Activated CD4-positive, alpha-beta memory T cell treated with anti-CD3 and anti-CD28 coated beads for 36 hours (primary cell): ENCODE data around the gene INHBC. TPM values are rescaled to one million over a fixed set of nuclear protein-coding genes. Genes with fewer than 3 reads are reported as not detected.
A peak's percentile ranks its signal among the peaks of the same experiment; 100 is the strongest.

ENCODE experiments used
- CTCF ChIA-PET: fragments of 350-600 bp; sonication (Branson Sonifier 250); formaldehyde crosslinking; loops from one replicate; lab custom pipeline; 2021; ENCODE audit warnings: antibody characterized with exemption, inconsistent platforms; lab: Charles Lee
- POLR2A ChIA-PET: fragments of 350-600 bp; sonication (Branson Sonifier 250); formaldehyde crosslinking; loops from one replicate; lab custom pipeline; 2021; ENCODE audit warnings: antibody characterized with exemption; lab: Charles Lee
- DNase-seq: peaks from one replicate; pipeline ENCODE4 v3.0.0-alpha.2; 2020
- H3K27ac Mint-ChIP-seq: one replicate; pipeline ENCODE4 v1.8.0; 2021; ENCODE audit warnings: mixed read lengths
- H3K27me3 Mint-ChIP-seq: one replicate; pipeline ENCODE4 v1.8.0; 2021; ENCODE audit warnings: mixed read lengths
- H3K36me3 Mint-ChIP-seq: one replicate; pipeline ENCODE4 v1.8.0; 2021; ENCODE audit warnings: mixed read lengths
- H3K4me1 Mint-ChIP-seq: one replicate; pipeline ENCODE4 v1.8.0; 2021; ENCODE audit warnings: low read depth, mixed read lengths
- H3K4me3 Mint-ChIP-seq: one replicate; pipeline ENCODE4 v1.8.0; 2021; ENCODE audit warnings: mild to moderate bottlenecking, mixed read lengths
- H3K9me3 Mint-ChIP-seq: one replicate; pipeline ENCODE4 v1.8.0; 2021; ENCODE audit warnings: mixed read lengths
- intact Hi-C: fragments of 100-400 bp; cut with micrococcal nuclease; formaldehyde crosslinking; loops from one replicate; pipeline ENCODE4 v1.15.1; 2023
- total RNA-seq, 2 experiments: library from RNA; stranded (reverse); gene quantifications; one replicate each; pipeline ENCODE4 v1.2.3, GENCODE V29; 2021

INHBC gene
- total RNA-seq, 2 experiments from 2014 or later = not detected

GRCh38 chr12:57462251-57462911 is 27.8 kb downstream of the INHBC start:
- peak overlapping the region; percentile 40 for H3K27ac Mint-ChIP-seq
- H3K4me1 Mint-ChIP-seq = peaks cover 44% of the 10 kb centered on the region
- peak overlapping the region; percentile 80 for H3K4me3 Mint-ChIP-seq
- DNase-seq = peak; percentile 94
- H3K36me3 Mint-ChIP-seq = peaks cover 5% of the 10 kb centered on the region
- ChIA-PET POLR2A (interaction anchor here (0.9 to 1.4 kb wide), 2 partner anchors 9 to 15 kb away, joined by 3 read pairs; no protein-coding TSS in a partner anchor), CTCF (interaction anchor here (0.6 to 6.5 kb wide), 18 partner anchors 9 to 249 kb away, joined by 3 to 47 read pairs (median 5); partner anchors contain the start of genes ARHGAP9, INHBE and SHMT2)
- intact Hi-C loops = loop anchor here (1.0 kb wide), 2 partner anchors 14 to 182 kb away; no protein-coding TSS in a partner anchor
- peaks cover 4% of the 10 kb centered on the region for H3K27me3 Mint-ChIP-seq
- no peaks in the 10 kb centered on the region for H3K9me3 Mint-ChIP-seq

- H3K4me3 Mint-ChIP-seq = peak overlapping the region; percentile 80
- CTCF ChIA-PET = interaction anchor here (0.8 to 6.5 kb wide), 14 partner anchors 8 to 250 kb away, joined by 3 to 47 read pairs (median 4); partner anchors contain the start of gene INHBE
Observed at GRCh38 chr12:57462912-57463253, 28.3 kb downstream of the INHBC start.

GRCh38 chr12:57464569-57464968 is 30.0 kb downstream of the INHBC start:
- no peak overlapping the region for H3K4me3 Mint-ChIP-seq
- peaks cover 37% of the 10 kb centered on the region for H3K4me1 Mint-ChIP-seq

More at GRCh38 chr12:57462912-57463253, 28.3 kb downstream of the INHBC start:
- Mint-ChIP-seq H3K4me1 (peaks cover 44% of the 10 kb centered on the region), H3K27ac (peak overlapping the region; percentile 40), H3K36me3 (peaks cover 8% of the 10 kb centered on the region), H3K27me3 (peaks cover 4% of the 10 kb centered on the region), H3K9me3 (no peaks in the 10 kb centered on the region)
- POLR2A ChIA-PET = interaction anchor here (0.9 to 1.4 kb wide), 2 partner anchors 9 to 14 kb away, joined by 3 read pairs; no protein-coding TSS in a partner anchor
- intact Hi-C loops = loop anchor here (1.0 kb wide), 2 partner anchors 13 to 183 kb away; no protein-coding TSS in a partner anchor
- no peak for DNase-seq

GRCh38 chr12:57465030-57465746 is 30.6 kb downstream of the INHBC start:
- Mint-ChIP-seq H3K4me3 (no peak overlapping the region), H3K4me1 (peaks cover 36% of the 10 kb centered on the region), H3K27me3 (peaks cover 4% of the 10 kb centered on the region), H3K9me3 (no peaks in the 10 kb centered on the region), H3K27ac (no peak overlapping the region), H3K36me3 (peaks cover 22% of the 10 kb centered on the region)
- CTCF ChIA-PET = interaction anchor here (1.1 to 6.5 kb wide), 2 partner anchors 11 to 222 kb away, joined by 3 to 47 read pairs; partner anchors contain the start of gene INHBE
- POLR2A ChIA-PET = interaction anchor here (0.6 to 1.3 kb wide), 3 partner anchors 10 to 59 kb away, joined by 3 to 4 read pairs (median 3); partner anchors contain the start of gene ARHGAP9
- DNase-seq = no peak
- intact Hi-C loops = no loop called here

More at GRCh38 chr12:57464569-57464968, 30.0 kb downstream of the INHBC start:
- H3K9me3 Mint-ChIP-seq = no peaks in the 10 kb centered on the region
- H3K27me3 Mint-ChIP-seq = peaks cover 4% of the 10 kb centered on the region
- ChIA-PET CTCF (interaction anchor here (6.5 kb wide), 1 partner anchor 11 kb away, joined by 47 read pairs; the partner anchor contains the start of gene INHBE), POLR2A (no interaction called here)
- intact Hi-C loops = no loop called here
- H3K36me3 Mint-ChIP-seq = peaks cover 19% of the 10 kb centered on the region
- no peak overlapping the region for H3K27ac Mint-ChIP-seq
- no peak for DNase-seq

- Mint-ChIP-seq H3K4me3 (no peak overlapping the region), H3K27ac (no peak overlapping the region), H3K27me3 (no peaks in the 10 kb centered on the region), H3K9me3 (no peaks in the 10 kb centered on the region), H3K36me3 (peaks cover 22% of the 10 kb centered on the region), H3K4me1 (peaks cover 32% of the 10 kb centered on the region)
- DNase-seq = no peak
- ChIA-PET CTCF (interaction anchor here (1.1 to 6.5 kb wide), 2 partner anchors 12 to 223 kb away, joined by 3 to 47 read pairs; partner anchors contain the start of gene INHBE), POLR2A (interaction anchor here (0.6 to 1.3 kb wide), 3 partner anchors 9 to 58 kb away, joined by 3 to 4 read pairs (median 3); partner anchors contain the start of gene ARHGAP9)
- intact Hi-C loops = no loop called here
Observed at GRCh38 chr12:57465747-57466505, 31.3 kb downstream of the INHBC start.

GRCh38 chr12:57467212-57467874 is 32.8 kb downstream of the INHBC start:
- DNase-seq = no peak
- CTCF ChIA-PET = interaction anchor here (1.1 kb wide), 1 partner anchor 9 kb away, joined by 3 read pairs; no protein-coding TSS in a partner anchor
- Mint-ChIP-seq H3K27me3 (no peaks in the 10 kb centered on the region), H3K27ac (no peak overlapping the region), H3K36me3 (peaks cover 28% of the 10 kb centered on the region), H3K9me3 (no peaks in the 10 kb centered on the region), H3K4me1 (peaks cover 30% of the 10 kb centered on the region), H3K4me3 (no peak overlapping the region)
- POLR2A ChIA-PET = no interaction called here
- intact Hi-C loops = no loop called here

GRCh38 chr12:57467915-57468314 is 33.3 kb downstream of the INHBC start:
- no peak for DNase-seq
- Mint-ChIP-seq H3K36me3 (peaks cover 28% of the 10 kb centered on the region), H3K4me3 (no peak overlapping the region), H3K27ac (no peak overlapping the region), H3K9me3 (no peaks in the 10 kb centered on the region), H3K27me3 (no peaks in the 10 kb centered on the region), H3K4me1 (peaks cover 24% of the 10 kb centered on the region)
- ChIA-PET CTCF (interaction anchor here (1.0 to 1.1 kb wide), 2 partner anchors 9 kb away, joined by 3 read pairs; no protein-coding TSS in a partner anchor), POLR2A (no interaction called here)
- intact Hi-C loops = no loop called here

- Mint-ChIP-seq H3K27me3 (no peaks in the 10 kb centered on the region), H3K9me3 (no peaks in the 10 kb centered on the region), H3K4me3 (no peak overlapping the region), H3K36me3 (peaks cover 38% of the 10 kb centered on the region), H3K27ac (no peak overlapping the region), H3K4me1 (peaks cover 22% of the 10 kb centered on the region)
- POLR2A ChIA-PET = no interaction called here
- DNase-seq = no peak
- CTCF ChIA-PET = interaction anchor here (0.6 to 4.7 kb wide), 4 partner anchors 9 to 1309 kb away, joined by 3 to 17 read pairs (median 3); partner anchors contain the start of gene INHBE
- intact Hi-C loops = loop anchor here (10.0 kb wide), 1 partner anchor 785 kb away; the partner anchor contains the start of gene PTGES3
Observed at GRCh38 chr12:57469296-57470164, 34.9 kb downstream of the INHBC start.

- DNase-seq = no peak
- Mint-ChIP-seq H3K4me1 (peaks cover 23% of the 10 kb centered on the region), H3K4me3 (no peak overlapping the region), H3K36me3 (peaks cover 44% of the 10 kb centered on the region), H3K27ac (no peak overlapping the region), H3K27me3 (no peaks in the 10 kb centered on the region), H3K9me3 (no peaks in the 10 kb centered on the region)
- intact Hi-C loops = loop anchor here (10.0 kb wide), 1 partner anchor 786 kb away; the partner anchor contains the start of gene PTGES3
- POLR2A ChIA-PET = interaction anchor here (0.9 to 1.7 kb wide), 2 partner anchors 7 to 10 kb away, joined by 3 read pairs; no protein-coding TSS in a partner anchor
- CTCF ChIA-PET = interaction anchor here (2.6 to 4.7 kb wide), 3 partner anchors 8 to 15 kb away, joined by 10 to 17 read pairs (median 15); partner anchors contain the start of genes GLI1 and INHBE
Observed at GRCh38 chr12:57470286-57470969, 35.8 kb downstream of the INHBC start.
